IgD-negative memory B cell (primary cell): ENCODE measurements around the gene MIER1. TPM values are rescaled to one million over a fixed set of nuclear protein-coding genes. Genes with fewer than 3 reads are reported as not detected.

Experiments
- polyA plus RNA-seq: library from polyadenylated mRNA; unstranded; fragments of 300-500 nt; fragmentation: Illumina TruSeq; gene quantifications from one replicate; pipeline ENCODE4 v1.2.3, GENCODE V29; 2021

The MIER1 gene
- polyA plus RNA-seq, 1 donor from 2014 or later = 34.6 TPM

Other genes starting within 250 kb of the MIER1 start
- not detected for gene DYNLT5, start 172.5 kb upstream of the MIER1 start, polyA plus RNA-seq
- gene INSL5, start 123.7 kb upstream of the MIER1 start, polyA plus RNA-seq = not detected
- gene DNAI4, start 134 bp upstream of the MIER1 start, polyA plus RNA-seq = 0.48 TPM
- gene SLC35D1, start 129.2 kb downstream of the MIER1 start, polyA plus RNA-seq = 3.2 TPM
- gene C1orf141, start 210.0 kb downstream of the MIER1 start, polyA plus RNA-seq = not detected
- not detected for gene IL23R, start 241.5 kb downstream of the MIER1 start, polyA plus RNA-seq